Liver (tissue), 9 donors: Measurements from ENCODE around the gene HIBADH. TPM values are rescaled to one million over a fixed set of nuclear protein-coding genes. Genes with fewer than 3 reads are reported as not detected.

Source experiments
- DNase-seq: peaks from one replicate; pipeline ENCODE4 v3.0.0-alpha.2; 2017; ENCODE audit warnings: low spot score
- H3K27ac ChIP-seq, 2 donors: one replicate each; pipeline ENCODE4 v1.7.0; 2013; ENCODE audit warnings: inconsistent platforms in 2 of 2, low read length in 2 of 2, control low read depth in 1 of 2, low read depth in 1 of 2, mild to moderate bottlenecking in 1 of 2
- H3K27me3 ChIP-seq, 4 donors: one replicate each; pipeline versions ENCODE4 v1.6.1 to v1.7.0; 2013; ENCODE audit warnings: low read length in 3 of 4, inconsistent platforms in 1 of 4, mild to moderate bottlenecking in 1 of 4, moderate library complexity in 1 of 4; ENCODE audit not compliant: control insufficient read depth in 4 of 4, insufficient read depth in 4 of 4
- H3K36me3 ChIP-seq, 4 donors: one replicate each; pipeline versions ENCODE4 v1.6.1 to v1.7.0; 2013; ENCODE audit warnings: low read length in 3 of 4, mild to moderate bottlenecking in 3 of 4, low read depth in 1 of 4, moderate library complexity in 1 of 4; ENCODE audit not compliant: control insufficient read depth in 4 of 4, insufficient read depth in 3 of 4
- H3K4me1 ChIP-seq, 4 donors: one replicate each; pipeline versions ENCODE4 v1.6.1 to v1.7.0; 2013; ENCODE audit warnings: low read length in 3 of 4, mild to moderate bottlenecking in 3 of 4, moderate library complexity in 1 of 4; ENCODE audit not compliant: control insufficient read depth in 4 of 4, insufficient read depth in 4 of 4
- H3K4me3 ChIP-seq, 3 donors: one replicate each; pipeline versions ENCODE4 v1.6.1 to v1.7.0; 2013; ENCODE audit warnings: low read length in 3 of 3, control low read depth in 1 of 3, low read depth in 1 of 3, mild to moderate bottlenecking in 1 of 3
- H3K9ac ChIP-seq, 2 donors: one replicate each; pipeline ENCODE4 v1.7.0; 2013; ENCODE audit warnings: low read length in 2 of 2, mild to moderate bottlenecking in 2 of 2, moderate library complexity in 2 of 2, control low read depth in 1 of 2, low read depth in 1 of 2
- H3K9me3 ChIP-seq, 4 donors: one replicate each; pipeline versions ENCODE4 v1.6.1 to v1.7.0; 2013; ENCODE audit warnings: low read length in 3 of 4; ENCODE audit not compliant: control insufficient read depth in 4 of 4
- EGR1 ChIP-seq, 2 donors: IDR thresholded peaks; 2 replicates each; pipeline ENCODE4 v1.6.1; 2016 to 2018; ENCODE audit warnings: antibody characterized with exemption in 2 of 2, low read depth in 2 of 2
- FOXA1 ChIP-seq: IDR thresholded peaks from 2 replicates; pipeline ENCODE4 v1.6.1; 2016; ENCODE audit warnings: antibody characterized with exemption
- GABPA ChIP-seq, 2 donors: IDR thresholded peaks in 1 of 2; conservative IDR thresholded peaks in 1 of 2; 2 replicates each; pipeline ENCODE4 v1.6.1; 2016; ENCODE audit warnings: antibody characterized with exemption in 2 of 2, mild to moderate bottlenecking in 1 of 2, moderate library complexity in 1 of 2
- HNF4A ChIP-seq, 2 donors: conservative IDR thresholded peaks; 2 replicates each; pipeline ENCODE4 v1.6.1; 2016; ENCODE audit warnings: antibody characterized with exemption in 2 of 2, mild to moderate bottlenecking in 2 of 2
- HNF4G ChIP-seq: IDR thresholded peaks from 2 replicates; pipeline ENCODE4 v1.6.1; 2016; ENCODE audit warnings: antibody characterized with exemption
- JUND ChIP-seq, 2 donors: IDR thresholded peaks; 2 replicates each; pipeline ENCODE4 v1.6.1; 2016; ENCODE audit warnings: antibody characterized with exemption in 2 of 2
- RAD21 ChIP-seq, 2 donors: IDR thresholded peaks; 2 replicates each; pipeline ENCODE4 v1.6.1; 2016; ENCODE audit warnings: antibody characterized with exemption in 2 of 2, mild to moderate bottlenecking in 2 of 2
- RXRA ChIP-seq, 2 donors: IDR thresholded peaks; 2 replicates each; pipeline ENCODE4 v1.6.1; 2017 to 2018; ENCODE audit warnings: antibody characterized with exemption in 2 of 2, mild to moderate bottlenecking in 1 of 2
- TAF1 ChIP-seq: conservative IDR thresholded peaks from 2 replicates; pipeline ENCODE4 v1.6.1; 2016; ENCODE audit warnings: antibody characterized with exemption, mild to moderate bottlenecking
- YY1 ChIP-seq: IDR thresholded peaks from 2 replicates; pipeline ENCODE4 v1.6.1; 2016; ENCODE audit warnings: antibody characterized with exemption, mild to moderate bottlenecking
- ZBTB33 ChIP-seq: IDR thresholded peaks from 2 replicates; pipeline ENCODE4 v1.6.1; 2016; ENCODE audit warnings: antibody characterized with exemption
- WGBS: extraction: QIAGEN DNeasy Blood & Tissue Kit; methylation state at CpG from one replicate; pipeline ENCODE4 v1.1.7; 2013; 5-methylcytosine and 5-hydroxymethylcytosine counted together
- polyA plus RNA-seq, 2 donors: library from polyadenylated mRNA; stranded (reverse) in 1 of 2; unstranded in 1 of 2; fragments of 200-250 nt in 1 of 2; fragments of >200 nt in 1 of 2; fragmentation: Nextera tagmentation in 1 of 2; extraction: Ambion mirVana in 1 of 2; gene quantifications; one replicate each; pipeline versions ENCODE4 v1.2.1 to v1.2.3, GENCODE V29; 2013 to 2015
- total RNA-seq, 2 donors: library from RNA; depleted of rRNA; stranded (reverse); fragments of >200 nt; gene quantifications; one replicate each; pipeline ENCODE4 v1.2.3, GENCODE V29; 2014
- TF ChIP-seq, protein P1 (sequence below): IDR thresholded peaks from 2 replicates; pipeline ENCODE4 v1.6.1; 2016; ENCODE audit warnings: antibody characterized with exemption
- donor health status: healthy.
- donor health status: healthy.
- donor health status: healthy.
- donor health status: healthy.
- donor health status: healthy.

The HIBADH gene
- total and polyA plus RNA-seq, 4 donors: 27.7 to 78.9 (median 58.2) TPM

GRCh38 chr7:27684491-27684890, 21.8 kb upstream of the HIBADH start:
- 92% methylated on average over 4 of the region's 4 CpGs for WGBS
- Histone ChIP-seq H3K4me1 (no peaks in the 10 kb centered on the region), H3K9ac (no peak overlapping the region), H3K27me3 (no peaks in the 10 kb centered on the region), H3K27ac (no peak overlapping the region), H3K4me3 (no peak overlapping the region), H3K9me3 (no peaks in the 10 kb centered on the region), H3K36me3 (no peaks in the 10 kb centered on the region)
- no peak for DNase-seq
- no peak for TF ChIP-seq FOXA1
- TF ChIP-seq JUND (IDR thresholded peaks at IDR 0.05): no peak

DNA sequence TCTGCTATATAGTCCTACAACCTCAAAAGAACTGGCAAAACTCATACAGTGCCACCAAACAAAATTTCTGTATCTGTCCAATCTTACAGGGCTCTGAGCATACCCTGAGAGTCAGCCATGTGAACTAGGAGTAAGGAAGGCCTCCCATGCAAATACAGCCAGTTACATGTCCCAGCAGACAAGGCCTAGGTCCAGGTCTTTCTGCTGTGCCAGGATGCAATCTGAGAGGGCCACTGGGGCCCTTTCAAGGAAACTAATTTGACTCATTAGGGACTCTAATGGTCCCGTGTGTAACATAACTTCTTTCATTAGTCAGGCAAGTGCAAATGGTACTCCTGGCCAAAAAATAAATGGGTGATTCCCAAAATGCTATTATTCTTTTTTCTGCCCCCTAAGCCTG, 17.9 kb upstream of the HIBADH start:
- H3K36me3 ChIP-seq: no peaks in the 10 kb centered on the region
- WGBS: 94% methylated on average over 1 of the region's 1 CpG
- no peak overlapping the region for H3K4me3 ChIP-seq
- H3K4me1 ChIP-seq: no peaks in the 10 kb centered on the region
- no peak overlapping the region for H3K27ac ChIP-seq
- no peaks in the 10 kb centered on the region for H3K27me3 ChIP-seq
- DNase-seq: no peak
- TF ChIP-seq RXRA (IDR thresholded peaks at IDR 0.05): no peak
- TF ChIP-seq GABPA (IDR thresholded peaks at IDR 0.05 in 1 of 2, conservative IDR thresholded peaks at IDR 0.05 in 1 of 2): no peak
- TF ChIP-seq HNF4A (conservative IDR thresholded peaks at IDR 0.05): no peak
- no peak for TF ChIP-seq YY1
- TF ChIP-seq, protein P1, sequence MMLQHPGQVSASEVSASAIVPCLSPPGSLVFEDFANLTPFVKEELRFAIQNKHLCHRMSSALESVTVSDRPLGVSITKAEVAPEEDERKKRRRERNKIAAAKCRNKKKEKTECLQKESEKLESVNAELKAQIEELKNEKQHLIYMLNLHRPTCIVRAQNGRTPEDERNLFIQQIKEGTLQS: no peak
- TF ChIP-seq FOXA1: no peak
- TF ChIP-seq HNF4G: no peak
- TF ChIP-seq RAD21 (IDR thresholded peaks at IDR 0.05): no peak
- TF ChIP-seq TAF1: no peak
- no peak for TF ChIP-seq ZBTB33
- no peak overlapping the region for H3K9ac ChIP-seq
- no peaks in the 10 kb centered on the region for H3K9me3 ChIP-seq

DNA sequence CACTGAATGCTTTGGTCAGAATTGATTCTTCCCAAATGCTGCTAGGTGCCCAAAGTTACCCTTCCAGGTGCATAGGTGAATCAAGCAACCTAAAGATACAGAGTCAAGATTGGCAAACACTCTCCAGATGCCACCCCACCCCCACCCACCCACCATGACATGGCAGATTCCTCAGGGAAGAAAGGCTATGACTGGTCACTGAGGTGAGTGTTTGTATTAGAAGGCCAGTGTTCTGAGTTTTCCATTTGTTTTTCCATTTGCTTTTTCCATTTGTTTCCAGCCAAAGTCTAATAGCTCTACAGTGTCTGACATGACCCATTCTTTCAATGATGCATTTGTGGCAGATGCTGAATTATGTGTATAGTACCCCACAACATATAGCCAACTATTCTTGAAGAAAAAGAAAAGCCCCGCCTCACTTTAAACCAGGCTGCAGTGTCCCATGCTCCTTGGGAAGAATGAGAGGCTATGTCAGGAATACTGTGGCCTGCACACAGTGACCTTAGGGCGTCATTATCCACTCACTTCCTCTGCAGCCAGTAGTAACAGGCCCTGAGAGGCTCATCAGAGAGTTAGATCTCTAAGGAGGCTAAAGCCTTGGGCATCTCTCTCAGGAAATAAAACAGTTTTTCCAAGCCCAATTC, 16.1 kb upstream of the HIBADH start:
- Histone ChIP-seq H3K27ac (no peak overlapping the region), H3K4me1 (no peaks in the 10 kb centered on the region), H3K27me3 (no peaks in the 10 kb centered on the region), H3K4me3 (no peak overlapping the region), H3K9me3 (no peaks in the 10 kb centered on the region), H3K9ac (no peak overlapping the region), H3K36me3 (no peaks in the 10 kb centered on the region)
- 92% methylated on average over 2 of the region's 2 CpGs for WGBS
- DNase-seq: no peak
- no peak for TF ChIP-seq HNF4A (conservative IDR thresholded peaks at IDR 0.05)
- no peak for TF ChIP-seq RXRA (IDR thresholded peaks at IDR 0.05)
- TF ChIP-seq EGR1 (IDR thresholded peaks at IDR 0.05; ENCODE audit: low read depth in 2 of 2): no peak
- no peak for TF ChIP-seq FOXA1
- no peak for TF ChIP-seq YY1
